Keratinocyte (primary cell): ENCODE results near the gene TMEM9. TPM values are rescaled to one million over a fixed set of nuclear protein-coding genes. Genes with fewer than 3 reads are reported as not detected.

Experiments used
- DNase-seq: peaks from one replicate; pipeline ENCODE4 v3.0.0-alpha.2; 2011; ENCODE audit warnings: low read depth, missing footprints, low spot score
- FAIRE-seq: peaks from 2 replicates; lab custom pipeline; 2011; peaks lifted over from hg19 to GRCh38; lab: Jason Lieb, UNC
- H2AFZ ChIP-seq: 2 replicates; pipeline ENCODE4 v1.6.0; 2012; ENCODE audit warnings: low read length, control low read depth, inconsistent platforms; ENCODE audit not compliant: control insufficient read depth
- H3K27ac ChIP-seq: 2 replicates; pipeline ENCODE4 v1.5.1; 2011; ENCODE audit warnings: low read length; ENCODE audit not compliant: control insufficient read depth, insufficient read depth
- H3K27me3 ChIP-seq: 3 replicates; pipeline ENCODE4 v1.6.0; 2011; ENCODE audit warnings: low read length; ENCODE audit not compliant: control insufficient read depth, insufficient read depth; ENCODE audit errors: extremely low read depth
- H3K36me3 ChIP-seq, 2 experiments: 2 replicates in 1 of 2; 3 replicates in 1 of 2; pipeline ENCODE4 v1.5.1; 2011; ENCODE audit warnings: low read length in 2 of 2, mild to moderate bottlenecking in 1 of 2; ENCODE audit not compliant: control insufficient read depth in 2 of 2, insufficient read depth in 2 of 2; ENCODE audit errors: extremely low read depth in 1 of 2
- H3K4me1 ChIP-seq: 3 replicates; pipeline ENCODE4 v1.5.1; 2011; ENCODE audit warnings: low read length; ENCODE audit not compliant: control insufficient read depth, insufficient read depth; ENCODE audit errors: extremely low read depth
- H3K4me2 ChIP-seq: 3 replicates; pipeline ENCODE4 v1.6.0; 2011; ENCODE audit warnings: low read depth, low read length; ENCODE audit not compliant: control insufficient read depth, insufficient read depth; ENCODE audit errors: extremely low read depth
- H3K4me3 ChIP-seq, 3 experiments: fragments of 200-600 bp in 1 of 3; sonication (generic) in 1 of 3; 2 replicates in 2 of 3; 3 replicates in 1 of 3; pipeline ENCODE4 v1.5.1; 2011 to 2016; ENCODE audit warnings: low read length in 3 of 3, mild to moderate bottlenecking in 3 of 3, control low read depth in 2 of 3, inconsistent platforms in 1 of 3, low read depth in 1 of 3, mixed read lengths in 1 of 3, mixed run types in 1 of 3, moderate library complexity in 1 of 3; ENCODE audit not compliant: control insufficient read depth in 2 of 3, insufficient read depth in 2 of 3; ENCODE audit errors: extremely low read depth in 1 of 3
- H3K79me2 ChIP-seq: 2 replicates; pipeline ENCODE4 v1.6.0; 2012; ENCODE audit warnings: low read length; ENCODE audit not compliant: control insufficient read depth, insufficient read depth
- H3K9ac ChIP-seq: 3 replicates; pipeline ENCODE4 v1.6.0; 2011; ENCODE audit warnings: low read length; ENCODE audit not compliant: control insufficient read depth, insufficient read depth; ENCODE audit errors: extremely low read depth
- H3K9me1 ChIP-seq: 3 replicates; pipeline ENCODE4 v1.6.0; 2011; ENCODE audit warnings: low read length; ENCODE audit not compliant: control insufficient read depth, insufficient read depth; ENCODE audit errors: extremely low read depth
- H3K9me3 ChIP-seq: 2 replicates; pipeline ENCODE4 v1.5.1; 2012; ENCODE audit warnings: low read depth, low read length; ENCODE audit not compliant: control insufficient read depth
- H4K20me1 ChIP-seq: 3 replicates; pipeline ENCODE4 v1.6.0; 2011; ENCODE audit warnings: low read length; ENCODE audit not compliant: control insufficient read depth, insufficient read depth; ENCODE audit errors: extremely low read depth
- CTCF ChIP-seq, 3 experiments: IDR thresholded peaks in 1 of 3; conservative IDR thresholded peaks in 1 of 3; optimal IDR thresholded peaks in 1 of 3; 2 replicates in 2 of 3; 3 replicates in 1 of 3; pipeline versions ENCODE3 to v1.5.1; 2011; ENCODE audit warnings: low read length in 3 of 3, mild to moderate bottlenecking in 3 of 3, moderate library complexity in 2 of 3, control low read depth in 1 of 3, inconsistent platforms in 1 of 3; ENCODE audit not compliant: insufficient read depth in 2 of 3; ENCODE audit errors: extremely low read depth in 1 of 3
- EZH2 ChIP-seq: IDR thresholded peaks from one replicate; pipeline ENCODE4 v1.6.1; 2012; ENCODE audit warnings: inconsistent platforms, mild to moderate bottlenecking, low read length, moderate library complexity
- dilution Hi-C: fragments of 300-500 bp; cut with MboI; formaldehyde crosslinking; loops from one replicate; pipeline ENCODE4 v1.7.0; 2020; ENCODE audit warnings: low sequenced_read_pairs; ENCODE audit not compliant: extremely low pct_ligation_motif_present
- polyA plus RNA-seq, 5 experiments: library from polyadenylated mRNA; depleted of rRNA in 3 of 5; stranded (reverse) in 3 of 5; stranded (forward) in 1 of 5; unstranded in 1 of 5; fragments of >200 nt; gene quantifications; 1 replicate in 1 of 5; 2 replicates in 3 of 5; 3 replicates in 1 of 5; pipeline versions ENCODE4 v1.2.1 to v1.2.3, GENCODE V29; 2011 to 2012; ENCODE audit warnings: missing spikeins in 2 of 5, low read depth in 1 of 5, low replicate concordance in 1 of 5

TMEM9 gene
- polyA plus RNA-seq, 1 donor (not counting 4 experiments of a cell fraction or from before 2014, with no cell fraction given) = 56.0 TPM

- dilution Hi-C loops = no loop called here
- H3K9me1 ChIP-seq = no peaks in the 10 kb centered on the region
- H3K27ac ChIP-seq = no peak overlapping the region
- DNase-seq (no peak), FAIRE-seq (no peak)
- no peak overlapping the region for H3K4me3 ChIP-seq
- peak overlapping the region; percentile 86 for H3K4me2 ChIP-seq
- no peaks in the 10 kb centered on the region for H3K36me3 ChIP-seq
- no peaks in the 10 kb centered on the region for H3K79me2 ChIP-seq
- TF ChIP-seq CTCF (optimal IDR thresholded peaks at IDR 0.05 in 1 of 3, IDR thresholded peaks at IDR 0.05 in 1 of 3, conservative IDR thresholded peaks at IDR 0.05 in 1 of 3; ENCODE audit: extremely low read depth in 1 of 3, insufficient read depth in 2 of 3, low read length in 3 of 3) (no peak), EZH2 (no peak)
- no peaks in the 10 kb centered on the region for H4K20me1 ChIP-seq
- no peak overlapping the region for H3K9ac ChIP-seq
- H3K4me1 ChIP-seq = no peaks in the 10 kb centered on the region
- H2AFZ ChIP-seq = peak overlapping the region; percentile 67
- no peaks in the 10 kb centered on the region for H3K9me3 ChIP-seq
- H3K27me3 ChIP-seq = peaks cover 23% of the 10 kb centered on the region
These were observed 40.6 kb downstream of the TMEM9 start for GRCh38 chr1:201113451-201114244.

GRCh38 chr1:201112926-201113325 is 41.3 kb downstream of the TMEM9 start:
- no peak overlapping the region for H3K4me2 ChIP-seq
- no peaks in the 10 kb centered on the region for H3K36me3 ChIP-seq
- H3K9ac ChIP-seq = no peak overlapping the region
- FAIRE-seq (no peak), DNase-seq (no peak)
- H3K9me1 ChIP-seq = no peaks in the 10 kb centered on the region
- H3K4me3 ChIP-seq = no peak overlapping the region
- H4K20me1 ChIP-seq = no peaks in the 10 kb centered on the region
- no peaks in the 10 kb centered on the region for H3K79me2 ChIP-seq
- dilution Hi-C loops = no loop called here
- no peaks in the 10 kb centered on the region for H3K4me1 ChIP-seq
- H3K9me3 ChIP-seq = no peaks in the 10 kb centered on the region
- no peak overlapping the region for H2AFZ ChIP-seq
- peaks cover 23% of the 10 kb centered on the region for H3K27me3 ChIP-seq
- TF ChIP-seq CTCF (optimal IDR thresholded peaks at IDR 0.05 in 1 of 3, IDR thresholded peaks at IDR 0.05 in 1 of 3, conservative IDR thresholded peaks at IDR 0.05 in 1 of 3; ENCODE audit: extremely low read depth in 1 of 3, insufficient read depth in 2 of 3, low read length in 3 of 3) (no peak), EZH2 (no peak)
- no peak overlapping the region for H3K27ac ChIP-seq
